ENCODE results near the gene ABCC8. TPM values are rescaled to one million over a fixed set of nuclear protein-coding genes. Genes with fewer than 3 reads are reported as not detected.

The ABCC8 gene
- total RNA-seq, 1 donor from 2014 or later: 9.8 TPM

DNA sequence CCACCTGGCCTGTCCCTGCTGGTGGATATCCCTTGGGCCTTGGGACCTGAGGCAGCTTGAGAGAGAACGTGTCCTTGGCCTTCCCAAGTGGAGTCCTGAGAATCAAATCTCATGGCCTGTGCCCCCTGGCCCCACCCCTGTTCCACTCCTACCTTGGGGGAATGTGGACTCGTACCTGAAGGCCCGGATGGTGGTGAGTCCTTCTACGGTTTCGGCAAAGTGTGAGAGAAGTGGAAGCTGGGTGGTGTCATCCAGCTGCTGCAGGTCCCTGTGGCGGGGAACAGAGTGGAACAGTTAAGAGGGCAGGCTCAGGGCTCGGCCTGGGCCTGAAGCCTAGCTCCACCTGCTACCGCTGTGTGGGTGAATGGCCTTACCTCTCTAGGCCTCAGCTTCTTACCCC lies 74.2 kb downstream of the ABCC8 start:
- DNase-seq: no peak

DNA sequence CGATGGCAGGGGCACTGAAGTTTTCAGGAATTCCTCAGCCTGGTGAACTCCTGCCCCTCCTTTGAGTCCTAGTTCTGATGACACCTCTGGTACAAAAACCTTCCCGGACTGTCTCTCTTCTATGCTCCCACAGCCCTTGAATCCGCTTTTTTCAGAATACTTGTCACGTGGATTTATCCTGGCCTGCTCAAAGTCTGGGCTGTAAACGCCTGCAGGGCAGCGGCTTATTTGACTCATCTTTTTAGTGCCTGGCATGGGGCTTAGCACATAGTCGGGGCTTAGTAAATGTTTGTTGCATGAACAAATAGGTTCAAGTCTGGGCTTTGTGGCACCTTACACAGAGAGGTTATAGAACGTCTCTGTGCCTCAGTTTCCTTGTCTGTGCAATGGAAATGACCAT lies 74.8 kb downstream of the ABCC8 start:
- DNase-seq: no peak

DNA sequence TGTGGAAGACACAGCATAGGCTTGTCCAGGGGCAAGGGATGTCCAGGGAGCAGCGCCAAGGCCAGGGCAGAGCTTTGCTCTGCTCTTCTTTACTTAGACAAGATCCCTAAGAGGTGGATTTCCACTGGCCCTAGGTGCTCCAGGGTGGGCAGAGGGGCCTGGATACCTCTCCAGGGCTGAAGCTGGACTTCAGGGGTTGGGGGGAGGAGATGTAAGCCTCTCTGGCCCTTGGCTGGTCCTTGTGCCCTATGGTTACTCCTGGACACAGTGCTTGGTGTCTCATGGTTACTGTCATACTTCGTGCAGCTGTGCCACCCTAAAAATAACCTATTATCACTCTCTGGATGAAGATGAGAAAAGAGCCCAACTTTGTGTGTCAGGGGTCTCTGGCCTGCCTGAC lies 75.3 kb downstream of the ABCC8 start:
- no peak for DNase-seq

DNA sequence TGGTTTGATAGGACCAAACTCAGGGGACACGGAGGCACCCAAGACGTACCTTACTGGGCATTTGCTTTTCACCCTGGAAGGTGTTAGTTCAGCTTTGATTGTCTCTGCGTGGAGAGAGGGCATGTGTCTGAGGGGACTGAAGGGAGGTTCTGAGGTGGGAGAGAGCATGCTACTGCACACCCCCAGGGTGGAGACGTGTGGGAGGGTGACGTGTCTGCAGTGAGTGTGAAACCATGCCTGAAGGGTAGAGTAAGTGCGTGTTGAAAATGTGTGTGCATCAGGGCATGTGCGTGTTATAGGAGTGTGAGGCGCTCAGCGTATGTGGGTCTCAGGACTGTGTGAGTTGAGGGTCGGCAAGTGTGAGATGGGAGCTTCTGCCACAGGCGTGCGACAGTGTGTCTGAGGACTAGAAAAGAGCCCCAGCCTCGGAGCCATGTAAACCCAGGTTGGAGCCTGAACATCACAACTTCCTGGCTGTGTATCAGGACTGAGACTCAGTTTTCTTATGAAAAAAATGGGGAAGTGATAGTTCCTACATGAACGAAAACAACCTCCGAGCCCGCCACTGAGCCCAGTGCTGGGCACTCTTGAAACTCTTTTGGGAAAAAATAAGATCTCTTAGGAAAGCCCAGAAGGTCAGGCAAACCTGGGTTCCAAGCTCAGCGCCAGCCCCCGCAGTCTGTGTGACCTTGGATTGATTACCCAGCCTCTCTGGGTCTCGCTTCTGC lies 76.4 kb downstream of the ABCC8 start:
- DNase-seq: no peak

DNA sequence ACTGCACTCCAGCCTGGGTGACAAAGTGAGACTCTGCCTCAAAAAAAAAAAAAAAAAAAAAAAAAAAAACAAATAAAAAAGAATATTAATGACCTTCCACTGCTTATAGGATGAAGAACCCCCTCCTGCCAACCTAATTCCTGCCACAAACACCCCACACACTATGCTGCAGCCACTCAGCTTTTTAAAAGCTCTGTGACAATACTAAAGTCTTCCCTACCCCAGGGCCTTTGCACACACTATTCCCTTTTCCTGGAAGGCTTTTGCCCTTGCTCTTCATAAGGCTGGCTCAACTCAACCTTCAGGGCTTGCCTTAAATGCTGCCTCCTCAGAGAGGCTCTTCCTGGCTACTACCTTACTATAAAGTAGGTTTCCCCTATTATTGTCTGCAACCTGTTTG lies 77.4 kb downstream of the ABCC8 start:
- no peak for DNase-seq

DNA sequence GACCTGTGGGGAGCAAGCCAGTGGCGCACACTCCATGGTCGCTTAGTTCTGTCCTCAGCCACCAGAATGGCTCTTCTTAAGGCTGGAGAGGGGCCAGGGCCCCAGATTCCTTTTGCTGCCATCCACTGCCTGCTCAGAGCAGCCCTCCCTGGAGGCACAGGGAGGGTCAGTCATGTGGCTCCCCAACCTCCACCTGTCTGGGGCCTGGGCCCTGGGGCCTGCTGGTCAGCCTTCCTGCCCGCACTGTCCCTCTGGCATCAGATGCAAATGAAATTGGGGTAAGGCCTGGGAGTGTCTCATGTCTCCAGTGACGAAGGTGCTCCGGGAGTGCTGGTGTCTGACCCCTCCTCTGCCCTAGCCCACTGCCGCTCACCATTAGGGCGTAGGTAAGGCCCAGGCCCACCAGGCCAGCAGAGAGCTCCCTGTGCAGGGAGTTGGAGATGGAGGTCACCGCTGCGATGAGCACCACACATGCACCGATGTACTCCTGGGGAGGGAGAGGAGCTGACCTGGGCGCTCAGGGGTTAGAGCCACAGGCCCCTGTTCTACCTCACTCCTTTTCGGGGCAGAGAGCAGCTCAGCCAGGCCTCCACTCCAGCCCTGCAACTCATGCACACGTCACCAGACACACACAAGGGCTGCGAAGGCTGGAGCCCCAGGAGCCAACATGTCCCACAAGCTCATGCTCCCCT lies 79.2 kb downstream of the ABCC8 start:
- no peak for DNase-seq

DNA sequence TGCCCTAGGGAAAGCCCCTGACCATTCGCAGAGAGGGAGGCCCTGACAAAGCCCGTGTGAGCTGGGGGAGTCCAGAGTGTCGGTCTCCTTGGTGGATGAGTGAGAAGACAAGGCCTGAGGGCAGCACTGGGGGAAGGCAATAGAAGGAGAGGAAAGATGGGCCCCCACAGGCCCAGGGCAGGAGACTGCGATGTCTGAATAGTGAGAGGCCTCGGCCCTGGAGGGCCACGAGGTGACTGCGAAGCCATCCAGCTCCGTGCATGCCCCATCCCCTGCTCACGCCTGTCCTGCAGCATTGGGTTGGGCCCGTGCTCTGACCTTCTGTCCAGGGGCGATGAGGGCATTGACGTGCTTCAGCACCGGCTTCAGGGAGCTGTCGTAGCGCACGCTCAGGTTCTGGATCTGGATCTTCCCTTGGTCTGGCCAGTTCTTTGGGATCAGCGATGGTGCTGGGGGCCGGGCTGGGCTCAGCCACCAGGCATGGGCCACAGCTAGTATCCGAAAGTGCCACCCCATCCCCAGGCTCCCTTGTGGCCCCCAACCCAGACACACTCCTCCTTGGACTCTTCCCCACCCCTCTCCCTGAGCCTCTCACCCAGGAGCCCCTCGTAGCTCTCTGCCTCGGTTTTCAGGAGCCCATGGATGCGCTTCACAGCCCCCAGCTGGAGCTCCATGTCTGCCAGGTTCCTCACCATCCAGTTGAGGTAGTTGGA lies 79.9 kb downstream of the ABCC8 start:
- DNase-seq: no peak

DNA sequence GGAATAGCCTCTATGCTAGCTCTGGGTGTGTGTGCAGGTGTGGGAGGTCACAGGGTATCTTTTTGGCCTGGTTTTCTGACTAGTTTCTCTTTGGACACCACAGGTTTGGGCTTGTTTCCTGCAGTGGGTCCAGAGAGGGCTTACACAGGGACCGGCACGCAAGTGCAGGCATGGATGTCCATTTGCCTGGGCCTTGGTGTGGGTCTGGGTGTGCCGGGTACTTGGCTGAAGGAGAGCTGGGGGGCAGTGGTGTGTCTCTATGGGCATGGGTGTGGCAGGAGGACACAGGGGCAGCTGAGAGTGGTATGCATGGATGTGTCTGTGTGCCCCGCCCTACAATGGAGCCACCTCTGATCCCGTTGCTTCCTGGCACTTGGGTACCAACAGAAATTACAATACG lies 80.7 kb downstream of the ABCC8 start:
- no peak for DNase-seq

DNA sequence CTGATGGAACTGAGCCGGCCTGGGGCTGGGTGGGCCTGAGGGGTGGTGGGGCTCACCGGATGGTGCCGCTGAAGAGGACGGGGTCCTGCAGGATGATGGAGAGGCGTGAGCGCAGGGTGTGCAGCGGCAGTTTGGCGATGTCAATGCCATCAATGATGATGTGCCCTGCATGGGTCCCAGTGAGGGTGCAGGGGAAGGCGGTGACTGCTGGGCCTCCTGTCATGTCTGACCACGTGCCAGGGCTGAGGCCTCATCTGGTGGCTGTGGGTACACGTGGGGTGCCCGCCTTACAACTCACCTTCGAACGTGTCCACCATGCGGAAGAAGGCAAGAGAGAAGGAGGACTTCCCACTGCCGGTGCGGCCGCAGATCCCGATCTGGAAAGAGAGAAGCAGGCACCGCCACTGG lies 81.1 kb downstream of the ABCC8 start:
- DNase-seq: no peak

DNA sequence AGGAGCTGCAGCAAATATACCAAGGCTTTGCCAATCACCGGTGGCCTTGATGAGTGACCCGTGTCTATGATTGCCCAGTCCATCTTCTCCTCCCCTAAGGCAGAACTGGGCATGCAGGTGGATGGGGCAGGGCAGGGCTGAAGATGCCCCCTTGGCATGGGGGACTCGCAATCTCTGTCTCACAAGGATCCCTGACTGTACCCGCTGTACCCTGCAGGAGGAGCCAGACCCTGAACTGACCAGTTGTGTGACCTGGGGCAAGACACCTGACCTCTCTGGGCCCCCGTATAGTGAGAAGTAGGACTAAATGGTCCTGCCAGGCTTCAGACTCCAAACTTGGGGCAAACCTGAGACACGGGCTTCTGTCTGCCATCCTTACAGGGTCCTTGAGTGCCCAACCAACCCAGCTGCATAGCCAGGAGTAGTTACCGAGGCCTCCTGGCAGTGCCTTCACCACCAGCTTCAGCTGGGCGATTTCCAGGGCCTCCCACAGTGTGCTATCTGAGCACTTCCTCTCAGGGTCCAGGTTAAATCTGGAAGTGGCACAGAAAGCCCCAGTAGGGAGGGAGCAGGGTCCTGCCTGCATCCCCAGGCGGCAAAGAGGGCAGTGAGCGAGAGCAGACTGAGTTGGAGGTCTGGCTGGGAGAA lies 81.8 kb downstream of the ABCC8 start:
- no peak for DNase-seq

DNA sequence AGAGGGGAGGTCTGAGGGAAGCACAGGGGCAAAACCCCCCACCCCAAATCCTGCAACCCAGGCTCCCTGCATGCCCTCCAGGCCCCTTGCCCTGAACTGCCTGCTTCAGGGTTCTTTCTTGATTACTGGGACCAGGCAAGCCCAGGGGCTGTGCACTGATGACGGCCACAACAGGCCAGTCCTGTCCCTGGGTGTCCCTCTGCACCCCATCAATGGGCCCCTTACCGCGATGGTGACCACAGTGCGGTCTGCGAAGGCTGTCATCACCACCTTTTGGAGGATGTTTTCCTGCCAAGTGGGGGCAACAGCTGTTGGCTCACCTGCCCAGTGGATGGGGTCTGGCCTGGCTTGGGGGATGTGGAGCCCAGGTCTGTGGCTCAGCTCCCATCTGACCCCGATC lies 83.2 kb downstream of the ABCC8 start:
- DNase-seq: no peak

DNA sequence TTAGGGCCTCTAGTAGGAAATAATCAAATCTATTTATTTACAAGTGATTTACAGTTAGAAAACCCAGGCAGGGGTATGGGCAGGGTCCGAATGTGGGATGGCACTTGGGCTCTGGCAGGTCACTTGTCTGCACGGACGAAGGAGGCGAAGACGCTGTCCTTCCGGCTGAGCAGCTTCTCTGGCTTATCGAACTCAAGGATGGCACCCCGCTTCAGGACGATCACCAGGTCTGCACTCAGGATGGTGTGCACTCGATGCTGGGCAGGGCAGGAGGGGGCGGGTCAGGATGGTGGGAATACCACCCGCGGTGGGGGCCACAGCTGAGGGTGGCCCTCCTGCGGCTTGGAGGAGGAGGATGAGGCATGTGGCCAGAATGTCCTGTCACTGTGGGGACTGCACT lies 83.8 kb downstream of the ABCC8 start:
- DNase-seq: no peak

DNA sequence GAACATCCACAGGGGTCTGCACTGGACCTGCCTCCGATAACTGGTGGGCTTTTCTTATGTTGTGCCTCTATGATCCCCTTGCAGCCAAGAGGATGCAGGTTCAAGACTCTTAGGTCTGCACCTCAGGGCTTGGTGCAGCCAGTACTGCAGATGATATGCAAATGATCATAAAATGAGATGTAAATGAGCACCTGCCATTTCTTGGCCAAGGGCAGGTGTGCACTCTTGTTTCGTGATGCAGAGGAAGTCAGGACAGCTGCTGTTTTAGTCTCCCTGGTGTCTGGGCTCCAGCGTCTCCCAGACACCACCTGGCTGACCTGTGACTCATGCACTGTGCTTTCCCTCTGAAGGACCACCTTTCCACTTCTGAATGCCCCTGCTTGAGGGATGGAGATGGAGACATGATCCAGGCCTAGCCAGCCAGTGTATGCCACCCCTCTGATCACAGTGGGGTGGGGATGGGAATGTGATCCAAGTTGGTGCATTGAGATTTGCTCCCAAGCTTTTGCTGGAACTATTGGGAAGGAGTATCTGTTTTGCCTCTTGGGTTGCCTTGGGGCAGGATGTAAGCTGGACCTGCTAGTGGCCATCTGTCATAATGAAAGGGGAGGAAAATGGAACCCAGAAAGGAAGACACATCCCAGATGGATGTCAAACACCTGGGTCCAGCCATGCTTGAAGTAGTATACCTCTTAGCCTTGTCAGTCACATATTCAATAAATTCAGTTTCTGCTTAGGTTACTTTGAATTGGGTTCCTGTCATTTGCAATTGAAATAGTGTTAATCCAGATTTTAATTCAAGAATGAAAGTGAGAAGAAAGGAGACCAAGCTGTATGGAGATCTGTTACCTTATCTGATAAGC lies 84.9 kb downstream of the ABCC8 start:
- DNase-seq: no peak

DNA sequence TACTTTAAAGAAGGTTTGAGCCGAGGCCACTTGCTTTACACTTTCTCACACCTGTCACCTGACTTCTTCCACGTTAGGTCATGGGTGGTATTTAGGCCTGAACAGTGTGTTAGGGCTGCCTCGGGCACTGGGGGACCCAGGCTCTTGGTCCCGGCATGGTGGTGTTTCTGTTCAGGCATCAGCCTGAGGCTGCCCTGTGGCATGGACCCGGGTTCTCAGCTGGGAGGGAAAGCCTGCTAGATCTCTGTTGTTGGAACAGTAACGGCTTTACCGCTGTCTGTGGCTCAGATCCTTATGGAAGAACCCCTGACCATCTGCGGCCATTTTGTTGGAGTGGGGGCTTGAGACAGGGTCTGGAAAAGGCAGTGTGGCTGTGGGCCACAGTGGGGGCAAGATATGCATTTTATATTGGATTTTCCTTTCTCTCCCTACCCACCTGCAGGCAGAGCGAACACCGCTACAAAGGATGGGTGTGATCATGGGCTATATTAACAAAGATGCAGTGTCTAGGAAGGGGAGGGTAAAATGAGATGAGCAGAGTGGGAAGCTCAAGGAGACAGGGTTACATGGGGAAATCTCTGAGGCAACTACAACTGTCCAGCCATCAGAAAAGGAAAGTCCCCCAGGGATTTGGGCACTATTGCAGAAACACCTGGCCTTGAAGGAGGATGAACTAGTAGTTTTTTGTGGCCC lies 86.5 kb downstream of the ABCC8 start:
- DNase-seq: no peak

DNA sequence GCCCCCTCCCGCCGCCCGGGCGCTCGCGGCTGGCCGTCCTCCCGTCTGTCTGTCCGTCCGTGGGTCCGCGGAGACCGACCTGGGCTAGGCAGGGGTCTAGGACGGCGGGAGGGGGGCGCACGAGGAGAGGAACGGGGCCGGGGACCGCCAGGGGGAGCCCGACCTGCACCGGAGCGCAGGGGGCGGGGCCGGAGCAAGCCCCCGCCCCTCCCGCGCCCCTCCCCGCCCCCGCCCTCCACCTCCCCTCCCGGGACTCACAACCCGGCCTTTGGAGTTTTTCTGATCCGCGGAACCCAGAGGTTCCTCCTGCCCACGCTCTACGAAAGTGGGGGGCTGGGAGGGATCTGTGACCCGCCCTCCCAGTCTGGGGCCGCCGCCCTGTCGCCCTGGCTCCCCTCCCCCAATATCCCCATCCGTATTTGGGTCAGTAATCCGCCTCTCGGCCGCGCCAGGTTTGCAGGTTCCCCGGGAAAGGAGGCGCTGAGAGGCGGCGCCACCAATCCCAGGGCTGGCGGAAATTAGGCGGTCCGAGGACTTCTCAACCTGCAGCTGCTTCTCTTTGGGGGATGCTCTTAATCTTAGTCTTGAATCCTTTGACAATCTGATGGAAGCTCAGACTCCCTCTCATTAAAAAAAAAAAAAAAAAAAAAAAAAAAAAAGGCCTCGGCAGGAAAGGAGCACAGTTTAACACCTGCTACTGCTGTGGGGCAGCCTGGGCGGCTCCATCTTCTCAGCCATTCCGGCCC lies 87.3 kb downstream of the ABCC8 start:
- DNase-seq: peak; percentile 46

DNA sequence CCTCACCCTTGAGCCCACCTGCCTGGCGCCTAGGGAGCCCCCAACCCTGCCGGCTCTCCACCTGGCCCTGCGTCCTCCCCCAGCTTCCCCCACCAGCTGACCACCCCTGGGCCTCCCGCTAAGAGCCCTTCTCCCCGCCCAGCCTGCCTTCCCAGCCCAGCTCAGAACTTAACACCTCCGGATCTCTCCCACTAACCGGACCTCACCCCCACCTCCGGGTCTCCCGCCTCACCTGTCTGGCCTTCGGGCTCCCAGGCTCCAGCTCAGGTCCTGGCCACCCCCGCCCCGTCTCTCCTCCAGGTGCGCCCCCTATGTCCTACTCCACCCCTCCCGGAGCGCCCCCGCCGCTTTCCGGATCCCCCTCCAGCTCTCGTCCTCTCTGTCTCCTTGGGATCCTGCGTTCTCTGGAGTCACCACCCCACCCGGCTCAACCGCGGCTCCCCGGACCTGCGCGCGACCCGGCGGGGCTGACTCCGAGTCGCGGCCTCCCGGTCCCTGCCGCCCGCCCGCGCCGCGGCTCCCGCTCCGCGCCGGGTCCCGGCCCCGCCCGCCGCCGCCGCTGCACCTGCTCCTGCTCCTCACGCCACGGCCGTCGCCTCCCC lies 87.9 kb downstream of the ABCC8 start, which contains the start of gene KCNJ11:
KCNJ11 (minus strand) TSS at position 51 of the 602 bp plus-strand sequence. CDS start 568 bp downstream, outside the sequence.
- no peak for DNase-seq

DNA sequence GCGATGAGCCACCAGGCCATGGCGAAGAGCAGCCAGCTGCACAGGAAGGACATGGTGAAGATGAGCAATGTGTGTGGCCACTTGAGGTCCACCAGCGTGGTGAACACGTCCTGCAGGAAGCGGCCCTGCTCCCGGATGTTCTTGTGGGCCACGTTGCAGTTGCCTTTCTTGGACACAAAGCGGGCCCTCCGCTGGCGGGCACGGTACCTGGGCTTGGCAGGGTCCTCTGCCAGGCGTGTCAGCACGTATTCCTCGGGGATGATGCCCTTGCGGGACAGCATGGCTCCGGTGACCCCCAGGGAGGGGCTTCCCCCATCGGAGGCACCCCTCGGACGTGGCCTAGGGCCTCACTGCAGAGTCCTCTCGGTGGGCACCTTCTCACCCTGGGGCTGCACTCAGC lies 88.8 kb downstream of the ABCC8 start:
- DNase-seq: no peak

DNA sequence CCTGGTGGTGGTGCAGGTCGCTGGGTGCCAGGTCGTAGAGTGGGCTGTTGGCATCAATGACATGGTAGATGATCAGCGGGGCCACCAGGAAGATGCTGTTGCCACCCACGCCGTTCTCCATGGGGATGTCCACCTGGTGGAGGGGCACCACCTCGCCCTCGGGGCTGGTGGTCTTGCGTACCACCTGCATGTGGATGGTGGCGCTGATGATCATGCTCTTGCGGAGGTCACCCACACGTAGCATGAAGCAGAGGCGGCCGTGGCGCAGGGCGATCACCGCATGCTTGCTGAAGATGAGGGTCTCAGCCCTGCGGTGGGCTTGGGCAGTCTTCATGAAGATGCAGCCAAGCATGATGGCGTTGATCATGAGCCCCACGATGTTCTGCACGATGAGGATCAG lies 89.4 kb downstream of the ABCC8 start:
- no peak for DNase-seq

DNA sequence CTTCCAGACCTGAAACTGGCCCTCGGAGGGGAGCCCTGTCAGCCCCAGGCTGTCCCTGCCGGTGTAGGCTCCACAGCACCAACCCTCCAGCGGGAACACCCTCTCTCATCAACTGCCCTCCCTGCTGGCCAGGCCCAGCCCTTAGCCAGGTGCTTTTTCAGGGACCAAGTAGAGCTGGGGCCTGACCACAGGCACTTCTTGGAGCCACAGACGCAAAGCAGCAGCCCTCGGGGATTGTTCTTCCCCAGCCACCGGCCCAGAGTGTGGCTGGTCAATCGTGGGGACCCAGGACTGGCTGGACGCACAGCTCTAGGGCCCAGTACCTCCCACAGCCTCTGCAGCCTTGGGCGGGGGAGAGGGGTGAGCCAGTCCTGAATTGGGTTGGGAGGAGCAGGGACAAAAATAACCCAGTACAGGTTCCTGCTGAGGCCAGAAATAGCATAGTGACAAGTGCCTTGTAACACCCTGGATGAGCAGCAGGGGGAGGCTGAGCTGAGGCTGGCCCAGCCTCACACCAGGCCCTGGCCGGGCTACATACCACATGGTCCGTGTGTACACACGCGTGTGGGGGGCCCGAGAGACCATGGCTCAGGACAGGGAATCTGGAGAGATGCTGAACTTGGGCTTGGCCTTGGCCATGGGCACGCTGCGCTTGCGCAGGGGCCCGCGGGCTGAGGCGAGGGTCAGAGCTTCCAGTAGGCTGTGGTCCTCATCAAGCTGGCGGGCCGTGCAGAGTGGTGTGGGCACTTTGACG lies 90.1 kb downstream of the ABCC8 start:
- DNase-seq: peak; percentile 66
